HL-60 (cell line): ENCODE data around the gene ASIC3.

Experiments
- CTCF ChIP-seq: IDR thresholded peaks from one replicate; pipeline ENCODE4 v1.5.1; 2011; ENCODE audit warnings: low read length, control low read depth, inconsistent platforms; ENCODE audit not compliant: insufficient read depth
- GABPA ChIP-seq: IDR thresholded peaks from 2 replicates; pipeline ENCODE4 v1.6.1; 2012; ENCODE audit warnings: low read depth
- POLR2AphosphoS5 ChIP-seq: IDR thresholded peaks from 2 replicates; pipeline ENCODE4 v1.6.1; 2012; ENCODE audit warnings: low read depth

- TF ChIP-seq CTCF (no peak), POLR2AphosphoS5 (no peak), GABPA (no peak)
Measured at GRCh38 chr7:151100921-151101320, 52.6 kb downstream of the ASIC3 start.
